ENCODE data around the gene PPM1A. TPM values are rescaled to one million over a fixed set of nuclear protein-coding genes. Genes with fewer than 3 reads are reported as not detected.

The PPM1A gene
- total and polyA plus RNA-seq, 2 donors (not counting 3 experiments of a cell fraction or from before 2014, with no cell fraction given), result 14.1 to 33.9 TPM

DNA sequence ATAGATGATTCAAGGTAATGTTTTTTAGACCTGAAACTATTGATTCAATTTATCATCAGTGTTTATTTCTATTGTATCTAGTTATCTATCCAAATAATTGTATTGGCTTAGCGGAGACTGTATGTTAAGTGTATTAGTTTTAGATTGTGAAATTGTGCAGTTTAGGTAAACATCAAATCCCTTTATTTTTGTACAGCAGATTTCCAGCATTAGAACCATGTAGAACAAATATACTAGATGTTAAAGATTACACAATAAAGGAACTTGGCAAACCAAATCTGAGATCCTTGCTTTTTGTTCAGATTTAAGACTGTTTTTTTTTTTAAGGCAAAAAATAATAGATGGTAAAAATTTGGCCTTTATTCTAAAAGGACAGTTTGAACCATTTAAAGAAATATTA, 39.3 kb downstream of the PPM1A start:
- no peak overlapping the region for H3K4me3 ChIP-seq (replicated peaks in 1 of 3; ENCODE audit: insufficient read depth in 1 of 3, low read depth in 1 of 3, low read length in 3 of 3)
- H3K27ac ChIP-seq (ENCODE audit: insufficient read depth, low read depth, low read length), result no peak overlapping the region
- H3K9me1 ChIP-seq (replicated peaks; ENCODE audit: control insufficient read depth, extremely low read depth, insufficient read depth, low read length), result no peaks in the 10 kb centered on the region
- H3K9me3 ChIP-seq (replicated peaks; ENCODE audit: control insufficient read depth, insufficient read depth, low read length), result no peaks in the 10 kb centered on the region
- no TSS peak for BruUV-seq (replicated peaks)
- DNase-seq (ENCODE audit: low read depth, low spot score) (no peak), FAIRE-seq (no peak)
- ChIA-PET CTCF (interaction anchor here (1.4 kb wide), 1 partner anchor 43 kb away, joined by 7 read pairs; no protein-coding TSS in a partner anchor), POLR2A (no interaction called here)
- no peaks in the 10 kb centered on the region for H3K79me2 ChIP-seq (ENCODE audit: control insufficient read depth, insufficient read depth, low read length)
- dilution Hi-C loops (cut with MboI; ENCODE audit: extremely low pct_ligation_motif_present, low sequenced_read_pairs) (no loop called here), intact Hi-C loops (cut with micrococcal nuclease) (loop anchor here (5.0 kb wide), 1 partner anchor 36 kb away; no protein-coding TSS in a partner anchor)
- H3K27me3 ChIP-seq (ENCODE audit: control insufficient read depth in 2 of 2, insufficient read depth in 2 of 2, low read length in 2 of 2), result no peaks in the 10 kb centered on the region
- no peak overlapping the region for H2AFZ ChIP-seq (ENCODE audit: low read depth, low read length)
- H3K36me3 ChIP-seq (ENCODE audit: control insufficient read depth in 2 of 2, extremely low read depth in 1 of 2, insufficient read depth in 2 of 2, low read length in 2 of 2), result peaks cover 6 to 7% of the 10 kb centered on the region in 2 experiments
- peaks cover 2% of the 10 kb centered on the region for H4K20me1 ChIP-seq (replicated peaks; ENCODE audit: control insufficient read depth, extremely low read depth, insufficient read depth, low read length)
- H3K4me1 ChIP-seq (ENCODE audit: control insufficient read depth, extremely low read depth, insufficient read depth, low read length), result no peaks in the 10 kb centered on the region
- H3K4me2 ChIP-seq (ENCODE audit: insufficient read depth, low read length), result no peak overlapping the region
- no peak overlapping the region for H3K9ac ChIP-seq (replicated peaks; ENCODE audit: extremely low read depth, insufficient read depth, low read length)
- TF ChIP-seq GATA2 (IDR thresholded peaks at IDR 0.05; ENCODE audit: insufficient read depth, insufficient read length, low read depth, low read length) (no peak), POLR2AphosphoS5 (IDR thresholded peaks at IDR 0.05; ENCODE audit: insufficient read depth, low read depth, low read length) (no peak), FOS (IDR thresholded peaks at IDR 0.05; ENCODE audit: borderline replicate concordance, insufficient read depth, low read length) (no peak)
- TF ChIP-seq, protein P1, sequence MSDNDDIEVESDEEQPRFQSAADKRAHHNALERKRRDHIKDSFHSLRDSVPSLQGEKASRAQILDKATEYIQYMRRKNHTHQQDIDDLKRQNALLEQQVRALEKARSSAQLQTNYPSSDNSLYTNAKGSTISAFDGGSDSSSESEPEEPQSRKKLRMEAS (IDR thresholded peaks at IDR 0.05; ENCODE audit: insufficient read depth, insufficient read length), result no peak
- TF ChIP-seq, protein P2, sequence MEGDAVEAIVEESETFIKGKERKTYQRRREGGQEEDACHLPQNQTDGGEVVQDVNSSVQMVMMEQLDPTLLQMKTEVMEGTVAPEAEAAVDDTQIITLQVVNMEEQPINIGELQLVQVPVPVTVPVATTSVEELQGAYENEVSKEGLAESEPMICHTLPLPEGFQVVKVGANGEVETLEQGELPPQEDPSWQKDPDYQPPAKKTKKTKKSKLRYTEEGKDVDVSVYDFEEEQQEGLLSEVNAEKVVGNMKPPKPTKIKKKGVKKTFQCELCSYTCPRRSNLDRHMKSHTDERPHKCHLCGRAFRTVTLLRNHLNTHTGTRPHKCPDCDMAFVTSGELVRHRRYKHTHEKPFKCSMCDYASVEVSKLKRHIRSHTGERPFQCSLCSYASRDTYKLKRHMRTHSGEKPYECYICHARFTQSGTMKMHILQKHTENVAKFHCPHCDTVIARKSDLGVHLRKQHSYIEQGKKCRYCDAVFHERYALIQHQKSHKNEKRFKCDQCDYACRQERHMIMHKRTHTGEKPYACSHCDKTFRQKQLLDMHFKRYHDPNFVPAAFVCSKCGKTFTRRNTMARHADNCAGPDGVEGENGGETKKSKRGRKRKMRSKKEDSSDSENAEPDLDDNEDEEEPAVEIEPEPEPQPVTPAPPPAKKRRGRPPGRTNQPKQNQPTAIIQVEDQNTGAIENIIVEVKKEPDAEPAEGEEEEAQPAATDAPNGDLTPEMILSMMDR (IDR thresholded peaks at IDR 0.05; ENCODE audit: extremely low read depth in 1 of 2, insufficient read depth in 1 of 2, low read depth in 1 of 2, low read length in 2 of 2), result no peak
